GM23338 (cell line): ENCODE results near the gene CCDC57. TPM values are rescaled to one million over a fixed set of nuclear protein-coding genes. Genes with fewer than 3 reads are reported as not detected.
A peak's percentile ranks its signal among the peaks of the same experiment; 100 is the strongest.

ENCODE experiments used
- ATAC-seq: fragments of 200-7000 bp; cut with Tn5 transposase; 3 replicates; pipeline ENCODE4 v1.9.1; 2020
- DNase-seq: peaks from one replicate; pipeline ENCODE4 v3.0.0-alpha.2; 2015; ENCODE audit warnings: low spot score
- H2AFZ ChIP-seq: fragments of 200-600 bp; sonication (generic); 2 replicates; pipeline ENCODE4 v1.8.0; 2016; ENCODE audit warnings: antibody characterized with exemption, mild to moderate bottlenecking, moderate library complexity
- H3F3A ChIP-seq: fragments of 200-600 bp; sonication (generic); replicated peaks from 2 replicates; pipeline ENCODE4 v1.8.0; 2017; ENCODE audit warnings: antibody characterized with exemption, mixed run types, low read depth
- H3K27ac ChIP-seq: fragments of 200-600 bp; sonication (generic); 2 replicates; pipeline ENCODE4 v1.6.1; 2016; ENCODE audit warnings: low read depth
- H3K27me3 ChIP-seq: fragments of 200-600 bp; sonication (generic); 2 replicates; pipeline ENCODE4 v1.8.0; 2016; ENCODE audit warnings: mild to moderate bottlenecking, mixed run types, moderate library complexity; ENCODE audit not compliant: insufficient read depth
- H3K36me3 ChIP-seq: fragments of 200-600 bp; sonication (generic); 2 replicates; pipeline ENCODE4 v1.8.0; 2016; ENCODE audit warnings: mild to moderate bottlenecking; ENCODE audit not compliant: insufficient read depth
- H3K4me1 ChIP-seq: fragments of 200-600 bp; sonication (generic); 2 replicates; pipeline ENCODE4 v1.8.0; 2016; ENCODE audit warnings: mild to moderate bottlenecking, moderate library complexity; ENCODE audit not compliant: insufficient read depth
- H3K4me2 ChIP-seq: fragments of 200-600 bp; sonication (generic); 2 replicates; pipeline ENCODE4 v1.7.1; 2017; ENCODE audit warnings: mixed run types
- H3K4me3 ChIP-seq: fragments of 200-600 bp; sonication (generic); 2 replicates; pipeline ENCODE4 v1.6.1; 2016; ENCODE audit warnings: mixed run types
- H3K79me2 ChIP-seq: fragments of 200-600 bp; sonication (generic); replicated peaks from 2 replicates; pipeline ENCODE4 v1.8.0; 2017; ENCODE audit warnings: mild to moderate bottlenecking; ENCODE audit not compliant: insufficient read depth
- H3K9me2 ChIP-seq: fragments of 200-600 bp; sonication (generic); 2 replicates; pipeline ENCODE4 v1.8.0; 2017; ENCODE audit not compliant: insufficient read depth
- H4K20me1 ChIP-seq: fragments of 200-600 bp; sonication (generic); replicated peaks from 2 replicates; pipeline ENCODE4 v1.8.0; 2017; ENCODE audit warnings: mild to moderate bottlenecking; ENCODE audit not compliant: insufficient read depth
- H3K27ac Mint-ChIP-seq: 2 replicates; pipeline ENCODE4 v1.8.0; 2020; ENCODE audit warnings: inconsistent platforms, mild to moderate bottlenecking, moderate library complexity, mixed read lengths
- H3K27me3 Mint-ChIP-seq: 3 replicates; pipeline ENCODE4 v1.8.0; 2022; ENCODE audit warnings: low read depth, mild to moderate bottlenecking, moderate library complexity, mixed read lengths, inconsistent platforms; ENCODE audit not compliant: insufficient read depth, poor library complexity
- H3K36me3 Mint-ChIP-seq: 3 replicates; pipeline ENCODE4 v1.8.0; 2021; ENCODE audit warnings: low read depth, mild to moderate bottlenecking, inconsistent platforms, moderate library complexity, mixed read lengths
- H3K4me1 Mint-ChIP-seq: 3 replicates; pipeline ENCODE4 v1.8.0; 2020; ENCODE audit warnings: mild to moderate bottlenecking, inconsistent platforms, mixed read lengths
- H3K4me3 Mint-ChIP-seq: 3 replicates; pipeline ENCODE4 v1.8.0; 2021; ENCODE audit warnings: moderate library complexity, mild to moderate bottlenecking, inconsistent platforms, mixed read lengths
- H3K9me3 Mint-ChIP-seq: 3 replicates; pipeline ENCODE4 v1.8.0; 2020; ENCODE audit warnings: moderate library complexity, mild to moderate bottlenecking, inconsistent platforms, mixed read lengths
- CREB1 ChIP-seq: fragments of 250-450 bp; sonication (Bioruptor Pico); IDR thresholded peaks from 2 replicates; pipeline ENCODE4 v1.5.0; 2020; ENCODE audit warnings: low read depth, mild to moderate bottlenecking, moderate library complexity
- JUNB ChIP-seq: IDR thresholded peaks from one replicate; pipeline ENCODE4 v1.6.1; 2016; ENCODE audit warnings: antibody characterized with exemption; ENCODE audit not compliant: unreplicated experiment
- NANOG ChIP-seq: IDR thresholded peaks from 2 replicates; pipeline ENCODE4 v1.6.1; 2016; ENCODE audit warnings: antibody characterized with exemption, borderline replicate concordance
- POLR2AphosphoS5 ChIP-seq: IDR thresholded peaks from 2 replicates; pipeline ENCODE4 v1.6.1; 2016; ENCODE audit warnings: antibody characterized with exemption, low read depth
- STAT1 ChIP-seq: IDR thresholded peaks from one replicate; pipeline ENCODE4 v1.6.1; 2016; ENCODE audit warnings: antibody characterized with exemption; ENCODE audit not compliant: unreplicated experiment
- ZNF331 ChIP-seq: fragments of 250-450 bp; sonication (Bioruptor Pico); IDR thresholded peaks from 2 replicates; pipeline ENCODE4 v1.5.0; 2020; ENCODE audit warnings: low read depth, mild to moderate bottlenecking, moderate library complexity
- polyA plus RNA-seq: library from polyadenylated mRNA; unstranded; fragments of >200 nt; fragmentation: Nextera tagmentation; extraction: Ambion mirVana; gene quantifications from 2 replicates; pipeline ENCODE4 v1.2.1, GENCODE V29; 2016
- total RNA-seq: library from RNA; depleted of rRNA; stranded (reverse); fragments of >200 nt; shearing (Covaris generic); gene quantifications from 2 replicates; pipeline ENCODE4 v1.2.3, GENCODE V29; 2014
- TF ChIP-seq, protein P1 (sequence below): IDR thresholded peaks from one replicate; pipeline ENCODE4 v1.6.1; 2018; ENCODE audit warnings: antibody characterized with exemption; ENCODE audit not compliant: unreplicated experiment
- TF ChIP-seq, protein P2 (sequence below): IDR thresholded peaks from 2 replicates; pipeline ENCODE4 v1.6.1; 2016; ENCODE audit warnings: antibody characterized with exemption

Gene CCDC57
- total and polyA plus RNA-seq, 2 experiments from 2014 or later, result 7.0 to 16.3 TPM

DNA sequence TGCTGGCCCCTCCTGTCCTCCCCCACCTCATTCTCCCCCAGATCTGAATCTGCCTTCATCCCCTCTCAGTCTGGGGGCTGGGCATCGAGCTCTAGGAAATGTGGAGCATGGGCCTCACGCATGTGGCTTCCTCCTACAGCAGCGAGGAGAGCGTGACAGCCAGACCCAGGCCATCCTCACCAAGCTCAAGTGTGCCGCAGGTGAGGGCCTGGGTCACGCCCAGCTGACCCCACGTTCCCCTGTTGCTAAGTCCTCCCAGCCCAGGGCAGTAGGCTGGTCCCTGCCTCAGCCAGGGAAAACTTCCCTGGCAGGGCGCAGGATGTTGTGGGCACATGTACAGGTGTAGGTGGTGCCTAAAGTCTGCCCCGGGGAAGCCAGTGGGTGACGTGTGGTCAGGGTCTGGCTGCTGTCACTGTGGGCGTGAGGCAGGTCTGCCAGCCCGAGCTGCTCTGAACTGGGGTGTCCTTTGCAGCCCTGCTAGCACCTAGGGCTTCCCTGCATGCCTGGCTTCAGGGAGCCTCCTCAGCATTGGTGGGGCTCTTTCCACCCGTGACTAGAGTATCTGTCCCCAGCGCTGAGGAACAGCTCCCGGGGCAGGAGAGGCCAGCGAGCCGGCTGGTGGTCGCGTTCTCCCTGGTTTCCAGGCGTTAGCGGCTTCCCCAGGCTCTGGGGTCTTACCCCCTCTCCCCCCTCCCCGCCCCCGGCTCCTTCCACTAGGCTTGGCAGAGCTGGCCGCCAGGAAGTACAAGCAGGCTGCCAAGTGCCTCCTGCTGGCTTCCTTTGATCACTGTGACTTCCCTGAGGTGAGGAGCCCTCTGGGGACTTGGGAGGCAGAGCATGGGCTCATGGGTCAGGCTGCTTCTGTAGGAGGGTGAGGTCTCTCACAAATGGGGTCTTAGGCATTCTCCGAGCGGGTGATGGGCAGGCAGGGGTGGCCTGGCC lies 157.3 kb downstream of the CCDC57 start:
- Mint-ChIP-seq H3K36me3 (peaks cover 22% of the 10 kb centered on the region), H3K9me3 (no peaks in the 10 kb centered on the region), H3K27ac (no peak overlapping the region), H3K4me3 (no peak overlapping the region), H3K27me3 (peaks cover 16% of the 10 kb centered on the region), H3K4me1 (no peaks in the 10 kb centered on the region; the same call in 2 of the 3 replicates)
- Histone ChIP-seq H3K4me2 (no peak overlapping the region), H3K4me1 (no peaks in the 10 kb centered on the region), H3K79me2 (peaks cover 9% of the 10 kb centered on the region; the same call in 1 of the 2 replicates), H3K27ac (no peak overlapping the region), H3K4me3 (no peak overlapping the region), H2AFZ (no peak overlapping the region), H4K20me1 (peaks cover 8% of the 10 kb centered on the region; the same call in 1 of the 2 replicates), H3K27me3 (no peaks in the 10 kb centered on the region), H3F3A (peaks cover 9% of the 10 kb centered on the region; the same call in 1 of the 2 replicates), H3K9me2 (no peaks in the 10 kb centered on the region), H3K36me3 (peaks cover 4% of the 10 kb centered on the region; the same call in 1 of the 2 replicates)
- ATAC-seq (no peak), DNase-seq (no peak)
- TF ChIP-seq STAT1 (no peak), ZNF331 (CRISPR knock-in tag) (no peak), NANOG (no peak), JUNB (no peak)

DNA sequence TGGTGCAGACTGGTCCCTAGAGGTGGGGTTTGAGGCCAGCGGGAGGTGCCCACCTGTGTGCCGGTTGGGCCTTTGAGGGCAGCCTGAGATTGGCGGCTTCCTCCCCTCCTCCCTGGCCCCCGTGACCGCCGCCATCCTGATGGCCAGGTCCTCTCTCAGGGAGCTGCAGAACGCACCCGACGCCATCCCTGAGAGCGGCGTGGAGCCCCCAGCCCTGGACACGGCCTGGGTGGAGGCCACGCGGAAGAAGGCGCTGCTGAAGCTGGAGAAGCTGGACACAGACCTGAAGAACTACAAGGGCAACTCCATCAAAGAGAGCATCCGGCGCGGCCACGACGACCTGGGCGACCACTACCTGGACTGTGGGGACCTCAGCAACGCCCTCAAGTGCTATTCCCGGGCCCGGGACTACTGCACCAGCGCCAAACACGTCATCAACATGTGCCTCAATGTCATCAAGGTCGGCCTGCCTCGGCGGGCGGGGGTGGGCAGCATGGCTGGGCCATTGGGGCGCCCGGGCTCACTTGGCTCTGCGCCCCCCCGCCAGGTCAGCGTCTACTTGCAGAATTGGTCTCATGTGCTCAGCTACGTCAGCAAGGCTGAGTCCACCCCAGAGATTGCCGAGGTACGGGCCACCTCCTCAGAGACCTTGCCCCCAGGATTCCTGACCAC lies 158.2 kb downstream of the CCDC57 start:
- H3K36me3 Mint-ChIP-seq, result peaks cover 21% of the 10 kb centered on the region
- peaks cover 15% of the 10 kb centered on the region for H3K27me3 Mint-ChIP-seq
- no peak overlapping the region for H3K27ac ChIP-seq
- peaks cover 8% of the 10 kb centered on the region; the same call in 1 of the 2 replicates for H4K20me1 ChIP-seq
- no peak overlapping the region for H3K4me2 ChIP-seq
- no peak for DNase-seq
- no peaks in the 10 kb centered on the region for H3K27me3 ChIP-seq
- H3K79me2 ChIP-seq, result peaks cover 9% of the 10 kb centered on the region; the same call in 1 of the 2 replicates
- TF ChIP-seq POLR2AphosphoS5, result no peak
- TF ChIP-seq, protein P1, sequence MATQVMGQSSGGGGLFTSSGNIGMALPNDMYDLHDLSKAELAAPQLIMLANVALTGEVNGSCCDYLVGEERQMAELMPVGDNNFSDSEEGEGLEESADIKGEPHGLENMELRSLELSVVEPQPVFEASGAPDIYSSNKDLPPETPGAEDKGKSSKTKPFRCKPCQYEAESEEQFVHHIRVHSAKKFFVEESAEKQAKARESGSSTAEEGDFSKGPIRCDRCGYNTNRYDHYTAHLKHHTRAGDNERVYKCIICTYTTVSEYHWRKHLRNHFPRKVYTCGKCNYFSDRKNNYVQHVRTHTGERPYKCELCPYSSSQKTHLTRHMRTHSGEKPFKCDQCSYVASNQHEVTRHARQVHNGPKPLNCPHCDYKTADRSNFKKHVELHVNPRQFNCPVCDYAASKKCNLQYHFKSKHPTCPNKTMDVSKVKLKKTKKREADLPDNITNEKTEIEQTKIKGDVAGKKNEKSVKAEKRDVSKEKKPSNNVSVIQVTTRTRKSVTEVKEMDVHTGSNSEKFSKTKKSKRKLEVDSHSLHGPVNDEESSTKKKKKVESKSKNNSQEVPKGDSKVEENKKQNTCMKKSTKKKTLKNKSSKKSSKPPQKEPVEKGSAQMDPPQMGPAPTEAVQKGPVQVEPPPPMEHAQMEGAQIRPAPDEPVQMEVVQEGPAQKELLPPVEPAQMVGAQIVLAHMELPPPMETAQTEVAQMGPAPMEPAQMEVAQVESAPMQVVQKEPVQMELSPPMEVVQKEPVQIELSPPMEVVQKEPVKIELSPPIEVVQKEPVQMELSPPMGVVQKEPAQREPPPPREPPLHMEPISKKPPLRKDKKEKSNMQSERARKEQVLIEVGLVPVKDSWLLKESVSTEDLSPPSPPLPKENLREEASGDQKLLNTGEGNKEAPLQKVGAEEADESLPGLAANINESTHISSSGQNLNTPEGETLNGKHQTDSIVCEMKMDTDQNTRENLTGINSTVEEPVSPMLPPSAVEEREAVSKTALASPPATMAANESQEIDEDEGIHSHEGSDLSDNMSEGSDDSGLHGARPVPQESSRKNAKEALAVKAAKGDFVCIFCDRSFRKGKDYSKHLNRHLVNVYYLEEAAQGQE, result no peak
- 0 out of 2 replicates have a peak, but pooled peaks have one; percentile 24 for TF ChIP-seq CREB1 (CRISPR knock-in tag)
- TF ChIP-seq, protein P2, sequence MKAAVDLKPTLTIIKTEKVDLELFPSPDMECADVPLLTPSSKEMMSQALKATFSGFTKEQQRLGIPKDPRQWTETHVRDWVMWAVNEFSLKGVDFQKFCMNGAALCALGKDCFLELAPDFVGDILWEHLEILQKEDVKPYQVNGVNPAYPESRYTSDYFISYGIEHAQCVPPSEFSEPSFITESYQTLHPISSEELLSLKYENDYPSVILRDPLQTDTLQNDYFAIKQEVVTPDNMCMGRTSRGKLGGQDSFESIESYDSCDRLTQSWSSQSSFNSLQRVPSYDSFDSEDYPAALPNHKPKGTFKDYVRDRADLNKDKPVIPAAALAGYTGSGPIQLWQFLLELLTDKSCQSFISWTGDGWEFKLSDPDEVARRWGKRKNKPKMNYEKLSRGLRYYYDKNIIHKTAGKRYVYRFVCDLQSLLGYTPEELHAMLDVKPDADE, result no peak
- no peak overlapping the region for H3K27ac Mint-ChIP-seq
- H3F3A ChIP-seq, result 0 out of 2 replicates have a peak, but pooled peaks cover 6% of the 10 kb centered on the region
- H3K4me1 ChIP-seq, result no peaks in the 10 kb centered on the region
- no peaks in the 10 kb centered on the region; the same call in 2 of the 3 replicates for H3K4me1 Mint-ChIP-seq
- no peak for ATAC-seq
- H3K4me3 ChIP-seq, result no peak overlapping the region
- H3K36me3 ChIP-seq, result peaks cover 4% of the 10 kb centered on the region; the same call in 1 of the 2 replicates
- H2AFZ ChIP-seq, result no peak overlapping the region
- no peaks in the 10 kb centered on the region for H3K9me2 ChIP-seq
- no peak overlapping the region for H3K4me3 Mint-ChIP-seq
- H3K9me3 Mint-ChIP-seq, result no peaks in the 10 kb centered on the region
